IMR-90 (cell line): ENCODE measurements around the gene ELOVL2. TPM values are rescaled to one million over a fixed set of nuclear protein-coding genes. Genes with fewer than 3 reads are reported as not detected.

Experiments used
- ATAC-seq: fragments of 200-7000 bp; cut with Tn5 transposase; 2 replicates; pipeline ENCODE4 v1.9.1; 2020; ENCODE audit warnings: low read depth, mild to moderate bottlenecking, moderate library complexity
- BruUV-seq: library from RNA; stranded (reverse); fragments of 400-500 nt; replicated peaks from 2 replicates; lab custom pipeline; 2021; lab: Mats Ljungman, UMichigan
- CTCF ChIA-PET: fragments of 300-600 bp; formaldehyde crosslinking; extraction: SDS; loops from one replicate; lab custom pipeline; 2021; ENCODE audit warnings: antibody characterized with exemption; lab: Yijun Ruan, JAX
- POLR2A ChIA-PET: fragments of 300-600 bp; sonication (Branson Sonifier 250); formaldehyde crosslinking; loops from one replicate; lab custom pipeline; 2022; ENCODE audit warnings: antibody characterized with exemption; ENCODE audit not compliant: unreplicated experiment; lab: Charles Lee
- DNase-seq: peaks from one replicate; pipeline ENCODE4 v3.0.0; 2013
- H2AFZ ChIP-seq: replicated peaks from 2 replicates; pipeline ENCODE3; 2013; ENCODE audit warnings: low read length, mild to moderate bottlenecking; ENCODE audit not compliant: poor library complexity
- H2AK5ac ChIP-seq: 2 replicates; pipeline ENCODE4 v1.6.1; 2013; ENCODE audit warnings: low read depth, low read length, inconsistent platforms
- H2AK9ac ChIP-seq: replicated peaks from 2 replicates; pipeline ENCODE3; 2013; ENCODE audit warnings: mild to moderate bottlenecking, low read depth, low read length, moderate library complexity; ENCODE audit not compliant: poor library complexity
- H2BK120ac ChIP-seq: 2 replicates; pipeline ENCODE4 v1.6.1; 2013; ENCODE audit warnings: low read depth, low read length, inconsistent platforms
- H2BK15ac ChIP-seq: 3 replicates; pipeline ENCODE4 v1.6.1; 2013; ENCODE audit warnings: low read depth, low read length, inconsistent platforms
- H2BK20ac ChIP-seq: 2 replicates; pipeline ENCODE4 v1.6.1; 2013; ENCODE audit warnings: low read depth, mild to moderate bottlenecking, inconsistent platforms, low read length, moderate library complexity
- H2BK5ac ChIP-seq: 2 replicates; pipeline ENCODE4 v1.6.1; 2013; ENCODE audit warnings: mild to moderate bottlenecking, low read depth, low read length, inconsistent platforms; ENCODE audit not compliant: poor library complexity, severe bottlenecking
- H3K14ac ChIP-seq: replicated peaks from 2 replicates; pipeline ENCODE4 v1.6.1; 2013; ENCODE audit warnings: low read depth, low read length, inconsistent platforms
- H3K18ac ChIP-seq: 2 replicates; pipeline ENCODE4 v1.6.1; 2013; ENCODE audit warnings: low read depth, low read length, control low read depth
- H3K23ac ChIP-seq: 2 replicates; pipeline ENCODE4 v1.6.1; 2013; ENCODE audit warnings: low read depth, low read length, inconsistent platforms
- H3K27ac ChIP-seq: 2 replicates; pipeline ENCODE4 v1.5.1; 2013; ENCODE audit warnings: mild to moderate bottlenecking, control low read depth, low read length; ENCODE audit not compliant: insufficient read depth
- H3K27me3 ChIP-seq: 2 replicates; pipeline ENCODE4 v1.6.1; 2013; ENCODE audit warnings: low read length; ENCODE audit not compliant: control insufficient read depth, insufficient read depth
- H3K36me3 ChIP-seq: 2 replicates; pipeline ENCODE4 v1.6.1; 2013; ENCODE audit warnings: low read length, mixed read lengths; ENCODE audit not compliant: control insufficient read depth, insufficient read depth
- H3K4ac ChIP-seq: 2 replicates; pipeline ENCODE4 v1.6.1; 2013; ENCODE audit warnings: low read depth, low read length, inconsistent platforms
- H3K4me1 ChIP-seq: 2 replicates; pipeline ENCODE4 v1.6.1; 2013; ENCODE audit warnings: low read length, mixed read lengths; ENCODE audit not compliant: control insufficient read depth, insufficient read depth
- H3K4me2 ChIP-seq: 2 replicates; pipeline ENCODE4 v1.6.1; 2013; ENCODE audit warnings: low read depth, mild to moderate bottlenecking, control low read depth, low read length, moderate library complexity
- H3K4me3 ChIP-seq: 2 replicates; pipeline ENCODE4 v1.5.1; 2013; ENCODE audit warnings: low read depth, mild to moderate bottlenecking, control low read depth, low read length, moderate library complexity; ENCODE audit not compliant: insufficient read depth
- H3K56ac ChIP-seq: 2 replicates; pipeline ENCODE4 v1.6.1; 2013; ENCODE audit warnings: low read length, inconsistent platforms; ENCODE audit not compliant: insufficient read depth; ENCODE audit errors: extremely low read depth
- H3K79me1 ChIP-seq, 2 experiments: 2 replicates each; pipeline ENCODE4 v1.6.1; 2013; ENCODE audit warnings: low read length in 2 of 2, inconsistent platforms in 1 of 2, low read depth in 1 of 2
- H3K9ac ChIP-seq: 2 replicates; pipeline ENCODE4 v1.6.1; 2013; ENCODE audit warnings: low read depth, low read length, control low read depth
- H3K9me1 ChIP-seq: 2 replicates; pipeline ENCODE4 v1.6.1; 2013; ENCODE audit warnings: low read length, inconsistent platforms; ENCODE audit not compliant: insufficient read depth
- H3K9me3 ChIP-seq: 2 replicates; pipeline ENCODE4 v1.6.1; 2013; ENCODE audit warnings: low read length; ENCODE audit not compliant: control insufficient read depth, insufficient read depth
- H4K20me1 ChIP-seq: 2 replicates; pipeline ENCODE4 v1.6.1; 2013; ENCODE audit warnings: low read length, inconsistent platforms; ENCODE audit not compliant: insufficient read depth
- H4K5ac ChIP-seq: 2 replicates; pipeline ENCODE4 v1.6.1; 2013; ENCODE audit warnings: mild to moderate bottlenecking, low read depth, low read length, control low read depth
- H4K8ac ChIP-seq, 2 experiments: 2 replicates each; pipeline ENCODE4 v1.6.1; 2013; ENCODE audit warnings: low read depth in 2 of 2, low read length in 2 of 2, control low read depth in 1 of 2, inconsistent platforms in 1 of 2
- H4K91ac ChIP-seq: 2 replicates; pipeline ENCODE4 v1.6.1; 2013; ENCODE audit warnings: low read depth, low read length, inconsistent platforms; ENCODE audit not compliant: insufficient read depth
- BHLHE40 ChIP-seq: fragments of 150-350 bp; IDR thresholded peaks from 2 replicates; pipeline ENCODE4 v1.6.1; 2016; ENCODE audit warnings: mild to moderate bottlenecking, low read depth, low read length
- CEBPB ChIP-seq: IDR thresholded peaks from 2 replicates; pipeline ENCODE4 v1.6.1; 2012; ENCODE audit warnings: low read depth, low read length, improper control_type of control experiment
- CHD1 ChIP-seq: IDR thresholded peaks from 2 replicates; pipeline ENCODE4 v1.6.1; 2012; ENCODE audit warnings: low read depth, low read length, improper control_type of control experiment
- FOS ChIP-seq: fragments of 150-350 bp; IDR thresholded peaks from 2 replicates; pipeline ENCODE4 v1.6.1; 2016; ENCODE audit warnings: low read depth, low read length
- MAFK ChIP-seq: IDR thresholded peaks from 2 replicates; pipeline ENCODE4 v1.6.1; 2012; ENCODE audit warnings: low read depth, low read length, improper control_type of control experiment
- MAZ ChIP-seq: IDR thresholded peaks from 2 replicates; pipeline ENCODE4 v1.6.1; 2012; ENCODE audit warnings: low read depth, mild to moderate bottlenecking, low read length, improper control_type of control experiment, moderate library complexity, borderline replicate concordance
- MXI1 ChIP-seq: IDR thresholded peaks from 2 replicates; pipeline ENCODE4 v1.6.1; 2012; ENCODE audit warnings: low read depth, mild to moderate bottlenecking, low read length, moderate library complexity, borderline replicate concordance
- NFE2L2 ChIP-seq: fragments of 150-350 bp; IDR thresholded peaks from 2 replicates; pipeline ENCODE4 v1.6.1; 2016; ENCODE audit warnings: low read depth, mild to moderate bottlenecking, low read length
- POLR2A ChIP-seq: IDR thresholded peaks from 2 replicates; pipeline ENCODE4 v1.6.1; 2012; ENCODE audit warnings: mild to moderate bottlenecking, low read depth, low read length
- RAD21 ChIP-seq: IDR thresholded peaks from 2 replicates; pipeline ENCODE4 v1.6.1; 2012; ENCODE audit warnings: low read length, improper control_type of control experiment
- RCOR1 ChIP-seq: IDR thresholded peaks from 2 replicates; pipeline ENCODE4 v1.6.1; 2012; ENCODE audit warnings: mild to moderate bottlenecking, low read length, improper control_type of control experiment; ENCODE audit not compliant: insufficient replicate concordance
- RFX5 ChIP-seq: IDR thresholded peaks from 2 replicates; pipeline ENCODE4 v1.8.0; 2012; ENCODE audit warnings: low read depth, mild to moderate bottlenecking, low read length, moderate library complexity
- SMC3 ChIP-seq: fragments of 150-350 bp; IDR thresholded peaks from 2 replicates; pipeline ENCODE4 v1.6.1; 2016; ENCODE audit warnings: low read depth, mild to moderate bottlenecking, antibody characterized with exemption, low read length, moderate library complexity
- WGBS, 2 experiments: methylation state at CpG; one replicate each; pipeline versions ENCODE4 v1.1.5 to v1.1.7; 2013; ENCODE audit warnings: missing lambda C conversion rate in 2 of 2; ENCODE audit not compliant: insufficient read length in 1 of 2; ENCODE audit errors: extremely low coverage in 2 of 2; 5-methylcytosine and 5-hydroxymethylcytosine counted together
- dilution Hi-C: fragments of 300-500 bp; cut with HindIII; formaldehyde crosslinking; loops from one replicate; pipeline ENCODE4 v1.14.3; 2018; ENCODE audit warnings: low sequenced_read_pairs; ENCODE audit not compliant: unreplicated experiment
- in situ Hi-C: fragments of 300-500 bp; cut with MboI; formaldehyde crosslinking; loops from 3 replicates; pipeline ENCODE4 v1.14.3; 2019; ENCODE audit warnings: low sequenced_read_pairs, inconsistent platforms, mixed read lengths
- intact Hi-C: fragments of 100-400 bp; cut with micrococcal nuclease; formaldehyde crosslinking; loops from 2 replicates; pipeline ENCODE4 v1.10.0; 2022
- polyA plus RNA-seq, 3 experiments: library from polyadenylated mRNA; depleted of rRNA; stranded (reverse); fragments of >200 nt; gene quantifications; 2 replicates each; pipeline ENCODE4 v1.2.3, GENCODE V29; 2012; ENCODE audit warnings: low replicate concordance in 1 of 3
- total RNA-seq: library from RNA; depleted of rRNA; stranded (reverse); fragments of >200 nt; gene quantifications from 2 replicates; pipeline ENCODE4 v1.2.3, GENCODE V29; 2012
- TF ChIP-seq, protein P1 (sequence below): fragments of 150-350 bp; IDR thresholded peaks from 2 replicates; pipeline ENCODE4 v1.6.1; 2017; ENCODE audit warnings: mild to moderate bottlenecking, antibody characterized with exemption, low read length, low read depth
- TF ChIP-seq, protein P2 (sequence below): fragments of 150-350 bp; IDR thresholded peaks from 2 replicates; pipeline ENCODE4 v1.6.1; 2016; ENCODE audit warnings: low read depth, mild to moderate bottlenecking, low read length, moderate library complexity, borderline replicate concordance
- TF ChIP-seq, protein P3 (sequence below): conservative IDR thresholded peaks from 2 replicates; pipeline ENCODE4 v1.5.1; 2012; ENCODE audit warnings: mild to moderate bottlenecking, low read depth, low read length, improper control_type of control experiment

The ELOVL2 gene
- total and polyA plus RNA-seq, 2 of the 4 experiments (the other 2 are of a cell fraction) = 6.3 to 7.9 TPM

DNA sequence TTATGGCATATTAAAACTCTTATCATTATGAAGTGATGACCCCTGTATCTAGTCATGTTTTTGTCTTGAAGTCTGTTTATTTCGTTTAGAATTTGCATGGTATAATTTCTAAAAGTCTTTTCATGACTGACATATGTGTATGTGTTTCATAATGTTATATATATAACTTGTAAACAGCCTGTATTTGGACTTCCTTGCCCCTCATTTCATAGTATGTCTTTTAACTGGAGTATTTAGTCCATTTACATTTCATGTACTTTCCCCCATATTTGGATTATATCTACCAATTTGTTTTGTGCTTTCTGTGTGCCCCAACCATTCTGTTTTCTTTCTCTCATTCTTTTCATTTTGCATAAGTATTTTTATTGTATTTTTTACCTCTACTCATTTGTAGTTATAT, 98.3 kb downstream of the ELOVL2 start:
- dilution Hi-C loops (no loop called here), intact Hi-C loops (no loop called here), in situ Hi-C loops (no loop called here)
- no CpG with 5 or more reads among the region's 1 CpG for WGBS, 2 experiments
- Histone ChIP-seq H3K27ac (no peak overlapping the region), H2BK20ac (no peak overlapping the region), H3K4me1 (no peaks in the 10 kb centered on the region), H3K14ac (no peak overlapping the region), H3K9me1 (no peaks in the 10 kb centered on the region), H2AK5ac (no peak overlapping the region), H2BK5ac (no peak overlapping the region), H3K9me3 (no peaks in the 10 kb centered on the region), H3K56ac (no peak overlapping the region), H3K36me3 (no peaks in the 10 kb centered on the region), H3K4me2 (no peak overlapping the region), H2AK9ac (no peak overlapping the region), H3K18ac (no peak overlapping the region), H2BK15ac (no peak overlapping the region), H4K20me1 (no peaks in the 10 kb centered on the region), H3K4me3 (no peak overlapping the region), H2AFZ (no peak overlapping the region), H3K79me1 (no peaks in the 10 kb centered on the region), H3K9ac (no peak overlapping the region), H3K4ac (no peak overlapping the region), H4K5ac (no peak overlapping the region), H2BK120ac (no peak overlapping the region), H4K8ac (no peak overlapping the region), H3K27me3 (peaks cover 5% of the 10 kb centered on the region; the same call in 1 of the 2 replicates), H4K91ac (no peak overlapping the region), H3K23ac (no peak overlapping the region)
- ChIA-PET POLR2A (no interaction called here), CTCF (no interaction called here)
- no TSS peak for BruUV-seq
- TF ChIP-seq POLR2A (no peak), MAFK (no peak), SMC3 (no peak), FOS (no peak), RCOR1 (no peak), CHD1 (no peak), NFE2L2 (no peak), RAD21 (no peak), RFX5 (no peak), BHLHE40 (no peak), MXI1 (no peak), CEBPB (no peak), MAZ (no peak)
- TF ChIP-seq, protein P1, sequence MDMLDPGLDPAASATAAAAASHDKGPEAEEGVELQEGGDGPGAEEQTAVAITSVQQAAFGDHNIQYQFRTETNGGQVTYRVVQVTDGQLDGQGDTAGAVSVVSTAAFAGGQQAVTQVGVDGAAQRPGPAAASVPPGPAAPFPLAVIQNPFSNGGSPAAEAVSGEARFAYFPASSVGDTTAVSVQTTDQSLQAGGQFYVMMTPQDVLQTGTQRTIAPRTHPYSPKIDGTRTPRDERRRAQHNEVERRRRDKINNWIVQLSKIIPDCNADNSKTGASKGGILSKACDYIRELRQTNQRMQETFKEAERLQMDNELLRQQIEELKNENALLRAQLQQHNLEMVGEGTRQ = no peak
- TF ChIP-seq, protein P2, sequence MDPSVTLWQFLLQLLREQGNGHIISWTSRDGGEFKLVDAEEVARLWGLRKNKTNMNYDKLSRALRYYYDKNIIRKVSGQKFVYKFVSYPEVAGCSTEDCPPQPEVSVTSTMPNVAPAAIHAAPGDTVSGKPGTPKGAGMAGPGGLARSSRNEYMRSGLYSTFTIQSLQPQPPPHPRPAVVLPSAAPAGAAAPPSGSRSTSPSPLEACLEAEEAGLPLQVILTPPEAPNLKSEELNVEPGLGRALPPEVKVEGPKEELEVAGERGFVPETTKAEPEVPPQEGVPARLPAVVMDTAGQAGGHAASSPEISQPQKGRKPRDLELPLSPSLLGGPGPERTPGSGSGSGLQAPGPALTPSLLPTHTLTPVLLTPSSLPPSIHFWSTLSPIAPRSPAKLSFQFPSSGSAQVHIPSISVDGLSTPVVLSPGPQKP = no peak
- TF ChIP-seq, protein P3, sequence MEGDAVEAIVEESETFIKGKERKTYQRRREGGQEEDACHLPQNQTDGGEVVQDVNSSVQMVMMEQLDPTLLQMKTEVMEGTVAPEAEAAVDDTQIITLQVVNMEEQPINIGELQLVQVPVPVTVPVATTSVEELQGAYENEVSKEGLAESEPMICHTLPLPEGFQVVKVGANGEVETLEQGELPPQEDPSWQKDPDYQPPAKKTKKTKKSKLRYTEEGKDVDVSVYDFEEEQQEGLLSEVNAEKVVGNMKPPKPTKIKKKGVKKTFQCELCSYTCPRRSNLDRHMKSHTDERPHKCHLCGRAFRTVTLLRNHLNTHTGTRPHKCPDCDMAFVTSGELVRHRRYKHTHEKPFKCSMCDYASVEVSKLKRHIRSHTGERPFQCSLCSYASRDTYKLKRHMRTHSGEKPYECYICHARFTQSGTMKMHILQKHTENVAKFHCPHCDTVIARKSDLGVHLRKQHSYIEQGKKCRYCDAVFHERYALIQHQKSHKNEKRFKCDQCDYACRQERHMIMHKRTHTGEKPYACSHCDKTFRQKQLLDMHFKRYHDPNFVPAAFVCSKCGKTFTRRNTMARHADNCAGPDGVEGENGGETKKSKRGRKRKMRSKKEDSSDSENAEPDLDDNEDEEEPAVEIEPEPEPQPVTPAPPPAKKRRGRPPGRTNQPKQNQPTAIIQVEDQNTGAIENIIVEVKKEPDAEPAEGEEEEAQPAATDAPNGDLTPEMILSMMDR = no peak
- ATAC-seq (no peak), DNase-seq (no peak)
